ENCODE results near the gene VPS13A. TPM values are rescaled to one million over a fixed set of nuclear protein-coding genes. Genes with fewer than 3 reads are reported as not detected.
"Not testable (repeated sequence)": the region's sequence is repeated elsewhere in the genome, so short reads cannot be mapped to it uniquely, and the experiment has no call there.

VPS13A gene
- total RNA-seq, 1 experiment from 2014 or later, result 28.4 TPM

DNA sequence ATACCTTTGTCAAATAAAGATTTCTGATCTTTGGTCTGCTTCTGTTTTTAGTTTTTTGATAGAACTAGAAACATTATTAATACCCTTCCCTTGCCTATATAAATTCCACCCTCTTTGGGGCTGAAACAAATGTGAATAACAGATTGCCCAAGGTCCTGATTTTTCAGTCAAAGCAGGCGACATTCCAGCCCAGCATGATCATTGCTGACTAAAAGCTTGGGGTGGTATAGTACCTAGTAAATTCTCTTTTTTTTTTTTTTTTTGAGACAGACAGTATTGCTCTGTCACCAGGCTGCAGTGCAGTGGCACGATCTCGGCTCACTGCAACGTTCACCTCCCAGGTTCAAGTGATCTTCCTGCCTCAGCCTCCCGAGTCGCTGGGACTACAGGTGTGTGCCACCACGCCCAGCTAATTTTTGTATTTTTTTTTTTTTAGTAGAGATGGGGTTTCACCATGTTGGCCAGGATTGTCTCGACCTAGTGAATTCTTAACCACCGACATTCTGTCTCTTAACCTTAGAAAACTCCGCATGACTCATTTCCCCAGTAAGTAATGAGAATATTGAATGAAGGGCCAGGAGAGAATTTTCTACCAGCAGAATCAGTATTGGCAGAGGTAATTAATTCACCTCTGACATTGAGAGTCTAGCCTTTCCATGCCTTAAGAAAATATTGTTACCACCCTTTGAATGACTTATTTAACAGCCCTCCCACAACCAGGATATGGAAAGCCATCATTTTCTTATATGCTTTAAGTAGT, 244.4 kb downstream of the VPS13A start:
- no peak for DNase-seq (ENCODE audit: extremely low read depth, low read depth)

DNA sequence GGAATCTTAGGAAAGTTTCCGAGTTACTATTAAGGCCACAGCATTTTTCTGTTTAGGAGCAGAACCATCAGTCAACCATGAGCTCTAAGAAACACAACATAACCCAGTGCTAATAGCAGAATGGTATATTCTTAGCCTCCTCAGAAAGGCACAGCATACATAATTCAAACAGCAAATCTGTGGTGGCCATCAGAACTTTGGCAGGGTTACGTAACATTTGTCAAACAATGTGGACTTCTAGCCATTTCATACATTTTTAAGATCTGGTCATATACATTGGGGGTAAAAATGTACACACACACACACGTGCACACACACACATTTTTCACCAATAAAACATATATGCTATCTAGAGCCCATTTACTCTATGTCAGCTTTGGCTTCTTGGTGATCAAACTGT, 245.6 kb downstream of the VPS13A start:
- DNase-seq (ENCODE audit: extremely low read depth, low read depth), result no peak

DNA sequence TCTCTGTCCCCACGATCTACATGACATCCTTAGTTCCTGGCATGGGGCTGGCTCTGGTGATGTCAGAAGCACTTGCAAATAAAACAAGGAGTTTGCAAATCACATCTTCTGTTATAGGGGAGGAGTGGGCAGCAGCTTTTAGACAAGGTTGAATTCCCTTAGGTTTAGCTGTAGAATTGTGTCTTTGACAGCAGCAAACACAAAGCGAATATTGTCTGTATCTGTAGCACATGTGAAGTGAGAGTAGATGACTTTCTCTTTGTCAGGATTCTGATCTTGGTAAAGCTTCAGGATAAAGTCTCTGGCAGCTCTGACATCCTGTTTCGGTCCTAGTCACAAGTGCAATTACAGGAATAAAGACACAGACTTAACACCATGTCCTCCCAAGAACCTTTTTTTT, 246.5 kb downstream of the VPS13A start:
- DNase-seq (ENCODE audit: extremely low read depth, low read depth), result no peak

DNA sequence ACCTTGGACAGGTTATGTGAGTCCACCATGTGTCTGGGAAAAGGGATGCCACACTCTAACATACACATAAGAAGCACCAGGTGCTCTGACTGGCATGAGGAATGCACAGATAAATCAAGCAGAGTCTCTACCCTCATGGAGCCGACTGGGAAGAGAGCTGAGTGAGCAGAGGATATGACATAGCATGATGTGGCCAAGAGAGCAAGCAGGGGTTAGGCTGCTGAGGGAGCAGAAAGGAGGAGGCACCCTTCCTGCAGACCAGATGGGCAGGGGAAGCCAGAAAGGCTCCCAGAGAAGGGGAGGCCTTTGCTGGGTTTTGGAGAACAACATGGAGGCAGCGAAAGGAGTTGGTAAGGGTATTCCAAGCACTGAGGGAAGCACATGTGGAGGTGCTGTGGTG, 247.7 kb downstream of the VPS13A start:
- DNase-seq (ENCODE audit: extremely low read depth, low read depth), result no peak

DNA sequence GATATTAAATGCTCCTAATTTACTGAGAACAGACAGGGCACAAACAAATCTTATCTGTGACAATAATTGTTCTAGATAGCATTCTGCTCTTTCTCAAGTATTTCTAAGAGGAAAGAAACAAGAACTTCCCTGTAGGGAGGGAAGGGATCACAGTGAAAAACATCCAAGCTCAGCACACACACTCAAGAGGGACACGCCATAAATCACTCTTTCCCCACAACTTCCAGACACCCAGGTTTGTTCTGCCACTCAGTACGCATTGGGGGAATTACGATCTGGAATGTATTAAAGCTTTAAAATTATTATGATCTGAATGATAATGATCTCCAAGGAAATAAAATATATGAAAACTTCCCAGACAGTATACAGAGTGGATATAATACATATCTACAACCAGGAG, 249.4 kb downstream of the VPS13A start:
- DNase-seq (ENCODE audit: extremely low read depth, low read depth), result no peak

DNA sequence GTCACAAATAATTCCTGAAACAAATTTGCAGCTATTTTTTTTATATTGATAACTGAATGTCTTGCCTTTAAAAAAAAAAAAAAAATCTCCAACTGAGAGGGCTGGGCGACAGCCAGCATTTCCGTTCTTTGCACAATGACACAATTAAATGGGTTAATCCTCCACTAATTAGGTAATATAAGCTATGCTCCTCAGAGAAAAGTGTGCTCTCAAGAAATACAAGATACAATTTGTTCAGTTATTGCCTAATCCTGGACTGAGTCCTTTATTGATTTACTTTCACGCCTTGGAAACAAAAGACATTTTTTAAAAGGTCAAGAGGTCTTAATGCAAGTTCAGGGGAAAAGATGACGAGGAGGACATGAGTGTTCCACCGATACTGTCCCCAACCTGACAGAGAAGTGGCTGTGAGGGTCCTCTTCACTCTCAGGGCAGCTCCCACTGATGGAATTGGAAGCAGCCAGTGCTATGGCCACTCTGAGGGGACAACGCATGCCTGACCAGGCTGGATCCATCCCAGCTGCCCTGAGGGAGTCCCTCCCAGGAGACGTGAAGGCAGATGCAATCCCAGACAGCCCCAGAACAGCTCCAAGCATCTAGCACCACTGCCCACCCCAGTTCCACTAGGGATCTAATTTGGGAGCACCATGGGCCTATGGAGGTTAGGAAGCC, 250.1 kb downstream of the VPS13A start:
- DNase-seq (ENCODE audit: extremely low read depth, low read depth), result no peak

DNA sequence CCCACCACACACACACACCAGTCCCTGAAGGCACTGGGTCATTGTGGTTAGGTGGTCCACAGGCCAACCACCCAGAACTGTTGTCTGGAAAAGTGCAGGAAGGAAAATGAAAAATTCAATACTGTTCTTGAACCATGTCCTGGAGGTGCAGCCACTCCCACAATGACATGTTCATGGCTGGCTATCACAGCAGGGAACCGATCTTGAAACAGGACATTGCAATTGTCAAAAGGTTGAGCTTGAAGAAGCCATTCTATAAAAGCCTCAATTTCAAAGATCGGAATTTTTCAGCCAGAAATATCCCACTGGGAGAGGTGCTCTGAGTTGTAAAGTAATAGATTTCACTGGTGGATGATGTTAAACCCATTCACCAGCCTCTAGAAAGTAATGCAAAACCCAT, 252.6 kb downstream of the VPS13A start:
- no peak for DNase-seq (ENCODE audit: extremely low read depth, low read depth)

DNA sequence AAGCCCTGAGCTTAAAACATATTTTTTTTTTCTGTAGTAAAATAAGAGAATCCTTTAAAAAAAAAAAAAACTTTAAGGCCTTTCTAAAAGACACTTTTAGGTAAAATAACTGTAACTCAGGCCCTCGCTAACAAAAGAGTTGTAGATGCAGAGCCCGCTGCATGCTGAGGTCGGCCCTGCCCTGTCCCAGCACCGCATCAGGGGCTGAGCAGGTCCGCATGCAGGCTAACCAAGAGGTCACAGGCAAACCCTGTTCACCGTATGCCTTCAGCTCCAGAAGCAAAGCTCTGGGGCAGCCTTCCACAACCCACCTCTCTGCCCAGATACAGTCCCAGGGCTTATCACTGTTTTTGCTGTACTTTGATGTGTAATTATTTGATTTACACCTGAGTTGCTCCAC, 254.7 kb downstream of the VPS13A start:
- no peak for DNase-seq (ENCODE audit: extremely low read depth, low read depth)

DNA sequence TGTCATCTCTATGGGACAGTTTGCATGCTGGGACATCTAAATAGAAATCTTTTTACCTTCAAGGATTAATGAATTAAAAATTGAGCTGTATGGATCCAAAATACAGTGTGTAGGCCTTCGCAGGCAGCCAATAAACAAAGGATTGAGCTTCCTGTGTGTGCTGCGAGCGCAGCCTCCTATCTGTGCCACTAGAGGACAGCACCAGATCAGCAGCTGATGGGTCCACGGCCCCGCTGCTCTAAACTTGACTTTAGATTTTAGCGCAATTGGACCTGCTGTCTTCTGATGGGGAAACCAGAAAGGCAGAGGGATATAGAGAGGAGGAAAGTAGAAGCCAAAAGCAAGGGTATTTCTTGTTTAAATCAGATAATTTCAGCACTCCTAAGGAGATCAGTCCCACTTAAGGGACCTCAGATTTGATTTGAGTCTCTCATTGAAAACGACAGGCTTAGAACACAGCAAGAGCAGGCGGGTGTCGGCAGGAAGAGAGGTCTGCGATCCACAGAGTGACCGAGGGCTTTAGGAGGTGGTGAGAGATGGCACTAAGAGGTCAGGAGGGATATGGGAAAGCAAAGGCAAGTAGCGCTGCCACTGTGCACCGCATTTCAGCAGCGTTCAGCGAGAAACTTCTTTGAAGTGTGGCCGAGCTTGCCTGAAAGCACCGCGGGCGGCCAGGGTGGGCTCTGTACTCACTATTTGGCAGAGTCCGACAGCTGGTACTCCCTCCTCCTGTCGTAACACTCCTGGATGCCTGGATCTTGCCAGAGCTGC, 256.5 kb downstream of the VPS13A start:
- peak; percentile 62 for DNase-seq (ENCODE audit: extremely low read depth, low read depth)

DNA sequence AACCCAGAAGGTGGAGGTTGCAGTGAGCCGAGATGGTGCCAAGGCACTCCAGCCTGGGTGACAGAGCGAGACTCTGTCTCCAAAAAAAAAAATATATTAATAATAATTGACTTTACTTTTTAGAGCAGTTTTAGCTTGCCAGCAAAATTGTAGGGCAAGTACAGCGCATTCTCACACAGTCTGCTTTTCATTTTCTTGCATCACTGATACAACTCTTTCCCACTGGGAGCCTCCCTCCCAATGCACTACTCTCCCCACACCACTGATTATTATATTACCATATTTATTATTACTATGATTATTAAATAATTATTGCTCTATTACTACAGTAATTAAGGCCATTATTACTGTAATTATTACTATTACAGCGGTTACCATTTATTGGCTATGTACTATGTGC, 257.9 kb downstream of the VPS13A start:
- no peak for DNase-seq (ENCODE audit: extremely low read depth, low read depth)

DNA sequence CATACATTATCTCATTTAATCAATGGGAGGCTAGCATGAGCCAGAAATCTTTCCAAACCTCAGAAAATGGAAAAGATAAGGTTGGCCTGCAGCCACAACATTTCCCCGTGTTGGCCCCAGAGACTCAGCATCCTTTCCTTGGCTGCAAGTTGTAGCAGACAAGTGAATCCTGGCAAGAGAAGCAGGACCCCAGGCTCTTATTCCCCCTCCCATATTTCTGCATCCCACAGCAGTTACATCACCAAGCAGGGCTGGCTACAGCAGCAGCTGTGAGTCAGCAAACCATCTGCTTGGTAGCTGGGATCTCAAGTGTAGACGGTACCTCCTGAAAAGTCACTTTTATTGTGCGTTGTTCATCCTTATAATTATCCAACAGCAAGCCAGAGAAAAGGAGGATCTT, 258.4 kb downstream of the VPS13A start:
- DNase-seq (ENCODE audit: extremely low read depth, low read depth), result no peak

DNA sequence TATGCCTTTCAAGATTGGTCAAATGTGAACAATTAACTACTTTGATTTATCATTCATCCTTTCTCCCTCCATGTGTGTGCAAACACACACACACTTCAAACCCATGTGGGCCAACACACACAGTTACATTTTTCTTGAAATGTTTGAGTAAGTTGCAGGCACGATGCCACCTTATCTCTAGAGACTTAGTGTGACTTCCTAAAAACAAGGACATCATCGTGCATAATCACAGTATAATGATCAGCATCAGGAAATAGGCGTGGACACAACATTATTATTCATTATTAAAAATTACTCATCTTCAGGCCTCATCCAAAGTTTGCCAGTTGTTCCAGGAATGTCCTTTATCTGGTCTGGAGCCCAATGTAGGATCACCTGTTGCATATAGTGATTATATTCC, 261.3 kb downstream of the VPS13A start:
- DNase-seq (ENCODE audit: extremely low read depth, low read depth), result no peak

DNA sequence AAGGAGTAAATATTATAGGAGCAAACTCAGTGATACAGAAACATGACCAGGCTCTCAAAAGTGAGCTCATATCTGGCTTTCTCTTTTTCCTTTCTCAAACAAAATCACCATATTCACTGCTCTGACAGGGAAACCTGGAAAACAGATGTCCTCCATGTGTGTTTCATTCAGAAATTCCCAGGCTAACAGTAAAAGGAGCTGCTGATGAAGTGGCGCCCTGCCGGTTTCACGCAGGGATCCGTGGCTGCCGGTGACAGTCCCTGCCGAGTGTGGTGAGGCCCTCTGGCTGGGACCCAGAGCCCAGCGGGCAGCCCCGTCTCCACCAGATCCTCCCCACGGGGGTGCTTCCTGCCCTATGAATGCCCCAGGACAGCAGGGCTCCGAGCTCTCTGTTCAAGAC, 262.7 kb downstream of the VPS13A start:
- DNase-seq (ENCODE audit: extremely low read depth, low read depth), result no peak

DNA sequence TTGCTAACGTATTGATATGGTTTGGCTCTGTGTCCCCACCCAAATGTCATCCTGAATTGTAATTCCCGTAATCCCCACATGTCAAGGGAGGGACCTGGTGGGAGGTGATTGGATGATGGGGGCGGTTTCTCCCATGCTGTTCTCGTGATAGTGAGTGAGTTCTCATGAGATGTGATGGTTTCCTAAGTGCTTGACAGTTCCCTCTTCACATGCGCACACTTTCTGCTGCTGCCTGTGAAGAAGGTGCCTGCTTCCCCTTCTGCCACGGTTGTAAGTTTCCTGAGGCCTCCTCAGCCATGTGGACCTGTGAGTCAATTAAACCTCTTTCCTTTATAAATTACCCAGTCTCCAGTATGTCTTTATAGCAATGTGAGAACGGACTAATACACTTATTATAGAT, 263.8 kb downstream of the VPS13A start:
- not testable (repeated sequence) for DNase-seq (ENCODE audit: extremely low read depth, low read depth)

DNA sequence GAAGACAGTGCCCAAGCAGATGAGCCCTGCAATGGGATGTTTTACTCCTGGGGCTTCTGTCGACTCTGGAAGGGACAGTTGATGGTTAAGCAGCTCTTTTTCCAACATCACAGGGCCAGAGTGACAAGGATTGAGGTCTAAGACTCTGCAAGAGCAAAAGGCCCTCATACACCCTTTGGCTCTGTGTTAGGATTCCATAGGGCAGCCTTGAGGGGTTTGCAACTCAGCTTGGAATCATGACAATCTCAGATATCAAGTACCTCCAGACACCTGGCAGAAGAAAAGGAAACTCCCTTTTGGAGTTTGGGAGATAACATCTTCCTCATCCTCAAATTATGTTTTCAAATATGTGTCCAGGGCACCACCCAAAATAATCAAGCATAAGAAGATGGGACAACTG, 265.1 kb downstream of the VPS13A start:
- DNase-seq (ENCODE audit: extremely low read depth, low read depth), result no peak

DNA sequence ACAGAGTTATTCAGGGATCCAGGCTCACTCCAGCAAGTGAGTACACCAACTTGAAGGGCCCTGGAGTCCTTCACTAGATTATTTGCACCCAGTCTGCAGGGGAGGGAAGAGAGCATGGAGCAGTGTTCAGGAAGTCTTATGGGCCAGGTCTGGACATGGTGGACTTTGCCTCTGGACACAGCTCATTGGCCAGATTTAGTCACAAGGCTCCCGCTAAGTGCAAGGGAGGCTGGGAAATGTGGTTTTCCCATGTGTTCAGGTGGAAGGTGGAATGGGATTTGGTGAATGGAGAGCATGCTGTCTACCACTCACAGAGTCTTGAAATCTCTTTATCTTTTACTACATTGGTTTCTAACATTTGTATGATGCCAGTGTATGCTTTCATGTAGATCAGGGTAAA, 270.3 kb downstream of the VPS13A start:
- DNase-seq (ENCODE audit: extremely low read depth, low read depth), result no peak

DNA sequence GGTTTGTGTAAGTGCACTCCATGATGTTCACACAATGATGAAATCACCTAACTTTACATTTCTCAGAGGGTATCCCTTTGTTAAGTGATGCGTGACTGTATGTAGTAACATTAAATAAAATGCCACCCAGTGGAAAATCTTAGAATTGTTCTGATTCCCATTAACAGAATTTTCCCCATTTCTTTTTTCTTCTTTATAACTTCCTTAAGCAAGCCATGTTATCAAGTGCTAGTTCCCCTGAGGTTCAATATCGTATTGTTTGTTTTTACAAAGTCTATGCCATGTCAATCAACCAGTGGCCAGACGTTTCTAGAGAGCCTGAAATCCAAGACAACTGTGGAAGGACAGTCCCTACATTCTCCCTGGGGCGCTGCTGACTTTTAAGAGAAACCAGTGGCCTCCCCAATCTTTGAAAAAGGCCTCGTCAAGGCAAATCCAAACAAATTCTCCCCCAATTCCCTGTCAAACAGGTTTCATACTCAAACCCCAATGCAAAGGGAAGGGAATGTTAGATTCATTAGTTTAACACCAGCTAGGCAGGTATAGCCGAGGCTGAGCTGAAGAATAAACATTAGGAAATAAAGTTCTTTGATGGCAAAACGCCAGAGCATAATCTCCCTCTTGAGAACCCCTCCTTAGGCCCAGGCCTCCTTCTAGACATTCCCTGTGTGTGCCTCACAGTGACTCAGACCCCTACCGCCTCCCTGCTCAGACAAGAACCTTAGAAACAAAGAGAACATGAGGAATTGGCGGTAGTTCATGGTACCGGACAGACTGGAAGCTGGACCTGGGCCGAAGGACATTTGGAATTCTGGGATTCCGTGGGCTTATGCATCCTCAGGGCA, 272.1 kb downstream of the VPS13A start:
- DNase-seq (ENCODE audit: extremely low read depth, low read depth), result no peak

DNA sequence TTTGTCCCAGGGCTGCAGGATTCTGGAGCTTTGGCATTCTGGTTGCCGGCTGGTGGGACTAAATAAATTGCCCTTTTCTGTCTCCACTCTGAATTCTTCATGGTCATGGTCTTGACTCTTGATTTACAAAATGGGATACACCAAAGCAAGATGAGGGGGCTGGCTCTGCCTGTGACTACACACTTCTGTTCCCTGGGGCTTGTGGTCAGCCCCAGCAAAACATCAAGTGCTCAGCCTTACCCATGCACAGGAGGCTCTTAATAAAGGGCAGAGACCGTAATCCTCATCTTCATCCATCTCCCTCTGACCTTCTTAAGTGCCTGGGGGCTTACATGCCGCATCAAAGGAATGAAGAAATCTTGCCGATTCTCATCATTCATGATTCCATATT, 272.7 kb downstream of the VPS13A start:
- DNase-seq (ENCODE audit: extremely low read depth, low read depth), result no peak

DNA sequence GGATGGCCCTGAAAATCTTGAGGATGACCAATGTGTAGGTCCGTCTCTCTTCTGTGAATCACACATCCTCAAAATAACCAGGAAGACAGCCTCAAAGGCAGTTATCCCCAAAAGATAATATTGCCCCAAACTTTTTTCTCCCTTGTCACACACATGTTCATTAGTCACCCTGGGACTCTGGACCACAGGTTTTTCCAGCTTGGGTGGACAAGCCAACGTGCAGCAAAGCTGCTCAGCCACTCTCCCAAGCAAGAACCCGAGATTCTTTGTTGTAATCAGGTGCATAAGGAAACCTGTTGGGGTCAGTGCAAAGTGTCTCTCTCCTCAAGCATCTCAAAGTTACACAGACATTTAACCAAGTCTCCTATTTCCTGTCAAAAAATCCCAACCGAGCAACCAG, 274.2 kb downstream of the VPS13A start:
- DNase-seq (ENCODE audit: extremely low read depth, low read depth), result no peak

DNA sequence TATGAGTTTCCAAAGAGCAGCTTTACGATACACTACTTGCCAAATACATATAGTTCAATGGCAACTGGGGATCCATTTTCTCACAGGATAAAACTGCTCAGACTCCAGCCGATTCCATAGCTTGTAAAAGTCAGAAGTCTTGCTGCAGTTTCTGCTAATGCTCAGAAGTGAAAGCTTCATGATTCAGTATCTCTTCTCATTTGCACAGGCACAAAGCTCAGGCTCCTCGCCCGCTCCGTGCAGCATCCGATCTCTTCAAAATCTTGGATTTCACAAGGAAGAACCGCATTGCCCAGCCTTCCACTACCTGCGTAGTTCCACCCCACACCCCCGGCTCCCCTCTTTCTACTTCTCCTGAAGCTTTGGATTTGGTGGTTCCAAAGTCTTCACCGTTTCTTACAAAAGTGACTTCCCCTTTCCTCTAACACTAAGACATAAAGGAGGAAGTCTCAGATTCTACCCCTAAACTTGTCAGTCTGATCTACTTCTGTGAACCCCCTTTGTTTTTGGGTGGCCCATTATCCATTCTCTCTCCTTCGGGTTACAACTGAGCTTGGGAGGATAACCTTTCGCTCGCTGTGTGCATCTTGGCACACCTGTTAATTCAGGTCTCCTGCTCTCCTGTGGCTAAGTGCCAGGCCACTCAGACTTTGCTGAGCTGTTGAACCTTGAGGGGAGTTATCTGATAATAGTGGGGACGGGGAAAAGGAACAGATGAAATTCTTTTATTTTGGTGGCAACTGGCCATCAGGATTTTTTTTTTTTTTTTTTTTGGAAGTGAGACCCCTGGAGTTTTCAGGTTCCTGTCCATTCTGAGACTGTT, 276.7 kb downstream of the VPS13A start:
- DNase-seq (ENCODE audit: extremely low read depth, low read depth), result no peak
